AG04450 (cell line): ENCODE measurements around the gene GPC6. TPM values are rescaled to one million over a fixed set of nuclear protein-coding genes. Genes with fewer than 3 reads are reported as not detected.
"Not testable (repeated sequence)": the region's sequence is repeated elsewhere in the genome, so short reads cannot be mapped to it uniquely, and the experiment has no call there.

Experiments
- CTCF ChIA-PET: fragments of 300-600, 350-600 bp; formaldehyde crosslinking; extraction: SDS; loops from one replicate; lab custom pipeline; 2022; ENCODE audit warnings: antibody characterized with exemption, inconsistent platforms; lab: Charles Lee
- POLR2A ChIA-PET: fragments of 350-600 bp; formaldehyde crosslinking; extraction: SDS; loops from one replicate; lab custom pipeline; 2021; ENCODE audit warnings: antibody characterized with exemption, inconsistent platforms; lab: Yijun Ruan, JAX
- DNase-seq: peaks from one replicate; pipeline ENCODE4 v3.0.0-alpha.2; 2011; ENCODE audit warnings: low read depth, low spot score
- H3K27ac ChIP-seq: one replicate; pipeline ENCODE4 v1.5.1; 2012; ENCODE audit warnings: low read depth, low read length, control low read depth
- H3K27me3 ChIP-seq: one replicate; pipeline ENCODE4 v1.6.0; 2012; ENCODE audit warnings: low read length; ENCODE audit not compliant: control insufficient read depth, insufficient read depth
- H3K4me3 ChIP-seq: 2 replicates; pipeline ENCODE4 v1.5.1; 2011; ENCODE audit warnings: mild to moderate bottlenecking, low read depth, low read length, control low read depth
- H3K9me3 ChIP-seq: 2 replicates; pipeline ENCODE4 v1.5.1; 2012; ENCODE audit warnings: low read length; ENCODE audit not compliant: control insufficient read depth, insufficient read depth
- polyA plus RNA-seq: library from polyadenylated mRNA; depleted of rRNA; stranded (reverse); fragments of >200 nt; gene quantifications from 2 replicates; pipeline ENCODE4 v1.2.3, GENCODE V29; 2011
- TF ChIP-seq, protein P1 (sequence below): IDR thresholded peaks from 2 replicates; pipeline ENCODE4 v1.5.1; 2011; ENCODE audit warnings: low read depth, low read length, control low read depth, inconsistent platforms

GPC6 gene
- polyA plus RNA-seq, 1 experiment = 40.4 TPM

GRCh38 chr13:94204946-94205345, 978.3 kb downstream of the GPC6 start:
- no peak overlapping the region for H3K27ac ChIP-seq
- ChIA-PET CTCF (interaction anchor here (1.0 kb wide), 1 partner anchor 31 kb away, joined by 3 read pairs; no protein-coding TSS in a partner anchor), POLR2A (no interaction called here)
- TF ChIP-seq, protein P1, sequence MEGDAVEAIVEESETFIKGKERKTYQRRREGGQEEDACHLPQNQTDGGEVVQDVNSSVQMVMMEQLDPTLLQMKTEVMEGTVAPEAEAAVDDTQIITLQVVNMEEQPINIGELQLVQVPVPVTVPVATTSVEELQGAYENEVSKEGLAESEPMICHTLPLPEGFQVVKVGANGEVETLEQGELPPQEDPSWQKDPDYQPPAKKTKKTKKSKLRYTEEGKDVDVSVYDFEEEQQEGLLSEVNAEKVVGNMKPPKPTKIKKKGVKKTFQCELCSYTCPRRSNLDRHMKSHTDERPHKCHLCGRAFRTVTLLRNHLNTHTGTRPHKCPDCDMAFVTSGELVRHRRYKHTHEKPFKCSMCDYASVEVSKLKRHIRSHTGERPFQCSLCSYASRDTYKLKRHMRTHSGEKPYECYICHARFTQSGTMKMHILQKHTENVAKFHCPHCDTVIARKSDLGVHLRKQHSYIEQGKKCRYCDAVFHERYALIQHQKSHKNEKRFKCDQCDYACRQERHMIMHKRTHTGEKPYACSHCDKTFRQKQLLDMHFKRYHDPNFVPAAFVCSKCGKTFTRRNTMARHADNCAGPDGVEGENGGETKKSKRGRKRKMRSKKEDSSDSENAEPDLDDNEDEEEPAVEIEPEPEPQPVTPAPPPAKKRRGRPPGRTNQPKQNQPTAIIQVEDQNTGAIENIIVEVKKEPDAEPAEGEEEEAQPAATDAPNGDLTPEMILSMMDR = no peak
- no peaks in the 10 kb centered on the region for H3K27me3 ChIP-seq
- DNase-seq = no peak
- H3K9me3 ChIP-seq = no peaks in the 10 kb centered on the region
- H3K4me3 ChIP-seq = no peak overlapping the region

GRCh38 chr13:94205896-94206295, 979.3 kb downstream of the GPC6 start:
- H3K27me3 ChIP-seq = no peaks in the 10 kb centered on the region
- no peak for DNase-seq
- no peaks in the 10 kb centered on the region for H3K9me3 ChIP-seq
- POLR2A ChIA-PET = no interaction called here
- TF ChIP-seq, protein P1 = no peak
- H3K4me3 ChIP-seq = no peak overlapping the region
- no peak overlapping the region for H3K27ac ChIP-seq
- CTCF ChIA-PET = interaction anchor here (1.0 kb wide), 1 partner anchor 32 kb away, joined by 3 read pairs; no protein-coding TSS in a partner anchor

DNA sequence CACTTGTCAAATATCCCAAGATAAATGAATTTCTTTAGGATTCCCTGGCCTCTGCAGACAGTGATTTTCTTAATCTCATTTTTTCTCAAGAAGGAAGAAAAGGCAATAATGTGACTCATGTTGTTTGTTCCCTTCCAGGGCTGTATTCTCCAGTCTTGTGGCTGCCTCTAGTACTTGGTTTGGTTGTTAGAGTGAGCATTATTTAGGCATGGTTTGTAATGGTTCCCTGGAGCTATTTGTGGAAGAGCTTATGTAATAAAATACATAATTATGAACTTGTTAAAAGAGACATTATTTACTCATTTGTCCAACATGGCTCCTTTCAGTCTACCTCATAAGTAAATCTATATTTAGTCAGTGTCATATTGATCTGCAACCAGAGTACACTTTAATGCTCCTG, 982.5 kb downstream of the GPC6 start:
- CTCF ChIA-PET = interaction anchor here (0.6 to 0.7 kb wide), 4 partner anchors 475 to 1691 kb away, joined by 3 to 6 read pairs (median 4); no protein-coding TSS in a partner anchor
- Histone ChIP-seq H3K27ac (no peak overlapping the region), H3K27me3 (no peaks in the 10 kb centered on the region), H3K4me3 (no peak overlapping the region), H3K9me3 (no peaks in the 10 kb centered on the region)
- TF ChIP-seq, protein P1 = no peak
- POLR2A ChIA-PET = interaction anchor here (0.6 kb wide), 1 partner anchor 51 kb away, joined by 6 read pairs; no protein-coding TSS in a partner anchor
- DNase-seq = no peak

GRCh38 chr13:94209913-94210312, 983.3 kb downstream of the GPC6 start:
- DNase-seq, H3K27ac ChIP-seq, H3K27me3 ChIP-seq, H3K9me3 ChIP-seq, H3K4me3 ChIP-seq, POLR2A ChIA-PET: not testable (repeated sequence)
- CTCF ChIA-PET = interaction anchor here (0.7 to 2.4 kb wide), 2 partner anchors 17 to 436 kb away, joined by 5 to 6 read pairs; no protein-coding TSS in a partner anchor

- TF ChIP-seq, protein P1 = no peak
Measured at GRCh38 chr13:94210816-94211215, 984.2 kb downstream of the GPC6 start.

More at GRCh38 chr13:94210816-94211215, 984.2 kb downstream of the GPC6 start:
- ChIA-PET POLR2A (no interaction called here), CTCF (interaction anchor here (2.4 kb wide), 1 partner anchor 18 kb away, joined by 6 read pairs; no protein-coding TSS in a partner anchor)
- no peak overlapping the region for H3K4me3 ChIP-seq
- H3K9me3 ChIP-seq = no peaks in the 10 kb centered on the region
- H3K27ac ChIP-seq = no peak overlapping the region
- DNase-seq = no peak
- H3K27me3 ChIP-seq = no peaks in the 10 kb centered on the region
